ENCODE data around the gene ZSWIM4.
"Not testable (repeated sequence)": the region's sequence is repeated elsewhere in the genome, so short reads cannot be mapped to it uniquely, and the experiment has no call there.

Gene ZSWIM4

DNA sequence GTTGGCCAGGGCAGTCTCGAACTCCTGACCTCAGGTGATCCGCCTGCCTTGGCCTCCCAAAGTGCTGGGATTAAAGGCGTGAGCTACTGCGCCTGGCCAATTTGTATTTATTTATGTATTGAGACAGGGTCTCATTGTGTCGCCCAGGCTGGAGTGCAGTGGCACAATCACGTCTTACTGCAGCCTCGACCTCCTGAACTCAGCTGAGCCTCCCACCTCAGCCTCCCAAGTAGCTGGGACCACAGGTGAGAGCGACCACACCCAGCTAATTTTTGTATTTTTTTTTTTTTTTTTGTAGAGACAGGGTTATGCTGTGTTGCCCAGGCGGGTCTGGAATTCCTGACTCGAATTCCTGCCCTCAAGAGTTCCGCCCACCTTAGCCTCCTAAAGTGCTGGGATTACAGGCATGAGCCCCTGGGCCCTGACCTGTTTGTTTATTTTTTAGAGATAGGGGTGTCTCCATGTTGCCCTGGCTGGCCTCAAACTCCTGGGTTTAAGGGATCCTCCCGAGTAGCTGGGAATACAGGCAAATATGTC lies 57.0 kb downstream of the ZSWIM4 start:
- not testable (repeated sequence) for DNase-seq

DNA sequence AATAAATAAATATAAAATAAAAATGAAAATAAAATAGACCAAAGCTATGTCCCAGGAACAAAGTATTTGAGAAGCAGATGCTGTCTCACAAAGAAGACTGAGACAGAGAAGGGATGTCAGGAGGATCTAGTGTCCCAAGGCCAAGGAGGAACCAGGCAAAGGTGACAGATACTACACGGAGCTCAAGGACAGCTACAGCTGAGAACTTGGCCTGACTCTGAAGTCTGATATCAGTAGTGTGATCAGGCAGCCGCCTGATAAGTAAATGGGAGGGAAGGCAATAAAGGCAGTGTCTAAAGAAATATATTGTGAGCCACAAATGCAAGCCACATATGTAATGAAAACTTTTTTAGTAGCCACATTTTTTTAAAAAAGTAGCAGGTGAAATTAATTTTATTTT lies 61.3 kb downstream of the ZSWIM4 start:
- DNase-seq = no peak

DNA sequence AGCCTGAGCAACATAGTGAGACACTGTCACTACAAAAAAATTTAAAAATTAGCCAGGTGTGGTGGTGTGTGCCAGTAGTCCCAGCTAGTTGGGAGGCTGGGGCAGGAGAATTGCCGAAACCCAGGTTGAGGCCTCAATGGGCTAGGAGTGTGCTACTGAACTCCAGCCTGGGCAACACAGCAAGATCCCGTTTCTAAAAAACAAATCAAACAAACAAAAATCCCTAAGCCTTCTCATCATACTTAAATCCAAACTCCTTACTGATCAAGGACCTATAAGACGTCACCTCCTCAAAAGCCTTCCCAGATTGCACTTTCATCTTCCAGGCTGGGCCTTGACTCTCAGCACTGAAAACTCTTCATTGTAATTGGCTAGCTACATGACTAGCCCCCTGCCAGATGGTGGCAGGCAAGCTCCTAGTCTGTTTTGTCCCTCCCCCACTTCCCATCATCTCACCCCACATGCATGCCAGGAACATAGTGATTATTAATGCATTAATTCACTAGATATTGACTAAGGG lies 64.2 kb downstream of the ZSWIM4 start:
- DNase-seq = no peak

DNA sequence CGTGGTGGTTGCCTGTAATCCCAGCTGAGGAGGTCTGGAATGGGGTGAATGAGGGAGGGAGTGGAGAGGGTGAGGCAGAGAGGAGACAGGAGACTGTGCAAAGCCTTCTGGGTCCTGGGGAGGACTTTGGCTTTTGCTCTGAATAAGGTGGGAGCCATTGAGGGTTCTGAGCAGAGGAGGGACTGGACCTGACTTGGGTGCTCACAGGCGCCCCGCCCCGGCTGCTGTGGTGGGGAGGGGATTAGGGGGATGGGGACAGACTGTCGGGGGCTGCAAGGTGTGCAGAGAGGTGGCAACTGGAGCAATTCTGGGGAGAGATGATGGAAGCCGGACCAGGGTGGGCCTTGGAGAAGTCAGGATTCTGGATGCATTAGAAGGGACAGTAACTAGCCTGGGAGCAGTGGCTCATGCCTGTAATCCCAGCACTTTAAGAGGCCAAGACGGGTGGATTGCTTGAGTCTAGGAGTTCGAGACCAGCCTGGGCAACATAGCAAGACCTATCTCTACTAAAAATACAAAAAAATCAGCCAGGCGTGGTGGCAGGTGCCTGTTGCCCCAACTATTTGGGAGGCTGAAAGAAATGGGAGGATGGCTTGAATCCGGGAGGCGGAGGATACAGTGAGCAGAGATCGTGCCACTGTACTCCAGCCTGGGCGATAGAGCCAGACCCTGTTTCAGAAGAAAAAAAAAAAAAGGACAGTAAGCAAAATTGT lies 65.6 kb downstream of the ZSWIM4 start:
- DNase-seq = no peak

DNA sequence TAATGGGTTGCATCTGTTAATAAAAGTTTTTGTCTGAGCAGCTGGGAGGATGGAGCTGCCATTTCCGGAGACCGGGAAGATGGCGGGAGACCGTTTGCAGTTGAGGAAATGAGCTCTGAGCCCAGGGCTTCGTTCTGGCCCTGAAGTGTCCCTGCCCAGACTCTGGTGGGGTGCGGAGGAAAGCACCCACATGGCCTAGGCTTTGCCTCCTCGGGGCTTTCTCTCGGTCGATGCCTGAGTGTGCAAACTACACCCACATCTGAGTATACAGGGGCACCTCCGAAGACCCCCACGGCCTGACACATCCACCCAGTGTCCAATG lies 66.1 kb downstream of the ZSWIM4 start:
- no peak for DNase-seq

DNA sequence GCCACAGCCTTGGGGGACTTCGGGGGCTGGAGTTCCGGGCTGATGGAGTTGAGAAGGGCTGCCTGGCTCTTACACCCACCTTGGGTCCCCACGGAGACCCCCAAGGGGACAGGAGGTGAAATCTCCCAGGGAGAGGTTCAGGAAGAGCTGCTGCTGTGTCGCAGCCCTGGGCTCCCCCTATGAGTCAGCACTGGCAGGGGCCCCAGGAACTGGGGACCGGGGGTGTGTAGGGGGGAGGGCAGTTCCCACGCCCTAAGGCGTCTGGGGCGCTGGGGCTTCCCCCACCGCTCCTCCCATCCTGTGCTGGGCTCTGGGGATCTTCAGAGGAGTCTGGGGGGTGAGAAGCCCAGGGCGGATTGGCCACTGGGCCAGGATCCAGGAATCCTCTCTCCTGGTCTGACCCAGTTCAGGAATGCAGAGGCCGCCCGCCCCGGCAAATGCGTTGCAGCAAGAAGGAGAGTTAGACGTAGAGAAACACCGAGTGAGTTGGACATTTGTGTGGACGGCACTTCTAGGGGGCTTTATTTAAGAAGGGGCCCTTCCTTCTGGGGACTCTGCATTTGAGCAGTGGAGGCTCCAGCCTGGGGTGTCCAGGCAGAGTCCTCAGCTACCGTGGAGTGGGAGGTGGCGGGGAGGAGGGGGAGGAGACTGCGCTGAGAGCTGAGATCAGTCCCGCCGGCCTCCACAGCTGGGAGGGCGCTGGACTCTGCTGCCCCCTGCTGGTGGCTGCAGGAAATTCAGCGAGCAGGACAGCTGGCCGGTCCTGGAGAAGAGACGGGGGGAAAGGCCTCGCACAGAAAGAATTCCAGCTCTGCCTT lies 66.7 kb downstream of the ZSWIM4 start:
- DNase-seq = peak; percentile 90

DNA sequence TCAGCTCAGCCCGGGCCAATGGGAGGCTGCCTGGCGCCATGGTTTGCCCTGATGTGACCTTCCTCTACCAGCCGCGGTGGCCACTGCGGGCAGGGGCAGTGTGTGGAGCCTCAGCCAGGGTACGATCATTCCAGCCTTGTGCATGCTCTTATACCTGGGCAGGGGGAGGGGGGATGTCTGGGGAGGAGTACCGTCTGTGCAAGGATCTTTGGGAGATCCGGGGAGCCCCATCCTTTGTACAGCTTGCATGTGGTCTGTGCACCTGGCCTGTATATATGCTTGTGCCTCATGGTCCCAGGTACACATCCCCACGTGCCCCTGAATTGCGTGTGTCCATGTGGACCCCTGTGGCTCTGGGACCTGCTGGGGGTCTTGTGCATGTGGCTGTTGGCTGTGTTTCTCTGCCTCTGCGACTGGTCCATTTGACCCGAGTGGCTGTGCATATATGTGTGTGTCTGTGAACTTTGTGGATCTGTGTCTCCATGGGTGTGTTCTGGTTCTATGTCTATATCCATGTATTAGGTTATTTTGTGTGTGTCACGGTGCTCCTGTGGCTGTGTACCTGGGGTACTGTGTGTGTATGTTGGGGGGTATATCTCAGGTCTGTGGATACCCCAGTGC lies 68.9 kb downstream of the ZSWIM4 start:
- no peak for DNase-seq

DNA sequence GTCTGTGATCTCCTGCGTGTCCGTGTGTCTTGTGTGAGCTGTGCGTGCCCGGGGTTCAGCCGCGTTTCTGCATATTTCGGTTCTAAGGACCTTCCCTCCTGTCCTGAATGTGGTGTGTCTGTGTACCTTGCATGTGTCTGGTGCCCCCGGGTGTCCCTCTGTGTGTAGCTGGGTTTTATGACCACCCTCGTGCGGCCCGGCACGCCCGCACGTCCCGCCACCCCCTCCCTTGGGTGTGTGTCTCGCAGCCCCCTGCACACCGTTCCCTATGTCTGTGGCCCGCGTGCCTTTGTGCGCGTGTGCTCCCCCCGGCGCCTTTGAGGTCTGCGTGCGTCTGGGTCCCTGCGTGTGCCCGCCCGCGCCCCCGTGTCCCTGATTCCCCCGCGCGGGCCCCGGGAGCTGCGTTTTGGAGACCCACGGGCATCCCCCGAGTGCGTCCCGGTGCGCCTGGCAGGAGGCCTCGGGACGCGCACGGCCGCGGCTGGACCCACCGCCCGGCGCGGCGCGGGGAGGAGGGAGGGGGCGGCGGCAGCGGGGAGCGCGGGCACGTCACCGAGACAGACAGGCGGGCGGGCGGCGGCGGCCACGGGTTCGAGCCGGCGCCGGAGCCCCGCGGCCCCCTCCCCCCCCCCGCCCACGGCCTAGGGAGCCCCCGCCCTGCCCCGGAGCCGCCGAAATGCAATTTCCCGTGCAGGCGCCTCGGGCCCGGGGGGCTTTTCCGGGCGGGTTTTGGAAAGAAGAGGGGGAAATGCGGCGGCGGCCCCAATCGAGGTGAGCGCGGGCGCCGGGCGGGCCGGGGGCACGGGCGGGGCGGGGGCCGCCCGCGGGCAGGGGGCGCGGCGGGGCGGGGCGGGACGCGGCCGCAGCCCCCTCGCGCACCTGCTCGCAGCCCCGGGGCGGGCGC lies 69.7 kb downstream of the ZSWIM4 start:
- DNase-seq = no peak

DNA sequence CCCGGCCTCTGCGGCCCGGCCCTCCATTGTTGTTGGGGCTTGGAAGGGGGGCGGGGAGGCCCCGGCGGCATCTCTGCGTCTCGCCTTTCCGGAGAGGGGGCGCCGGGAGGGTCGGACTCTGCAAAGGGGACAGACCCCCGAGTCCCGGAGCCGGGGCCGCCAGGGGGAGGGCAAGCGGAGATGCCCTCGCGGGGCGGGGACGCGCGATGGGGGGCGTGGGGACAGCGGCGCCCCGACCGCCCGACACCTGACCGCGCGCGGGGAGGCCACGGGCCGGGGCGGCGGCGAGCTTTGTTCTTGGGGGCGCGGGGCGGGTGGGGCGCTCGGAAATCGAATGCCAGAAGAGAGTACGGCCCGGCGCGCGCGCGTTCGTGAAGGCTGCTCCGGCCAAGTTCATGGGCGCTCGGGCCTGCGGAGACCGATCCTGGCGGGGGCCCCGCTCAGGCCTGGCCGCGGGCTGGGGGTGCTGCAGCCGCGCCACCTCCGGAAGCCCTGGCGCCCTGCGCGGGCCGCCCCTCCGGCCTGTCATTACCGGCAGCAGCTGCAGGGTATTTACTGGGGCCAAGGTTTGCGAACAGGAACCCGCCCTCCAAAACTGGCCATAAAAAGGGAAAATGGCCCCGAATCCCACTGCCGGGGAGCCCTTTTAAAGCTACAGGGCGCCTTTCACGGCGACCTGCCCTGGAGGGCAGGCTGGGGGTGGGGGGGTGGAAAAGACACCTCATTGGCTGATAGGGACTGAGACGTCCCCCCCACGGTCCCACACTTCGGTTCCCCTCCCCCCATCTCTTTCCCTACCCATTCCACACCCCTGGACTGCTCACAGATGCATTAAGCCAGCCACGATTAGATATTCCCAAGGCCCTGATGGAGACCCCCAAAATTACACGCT lies 70.6 kb downstream of the ZSWIM4 start:
- no peak for DNase-seq

DNA sequence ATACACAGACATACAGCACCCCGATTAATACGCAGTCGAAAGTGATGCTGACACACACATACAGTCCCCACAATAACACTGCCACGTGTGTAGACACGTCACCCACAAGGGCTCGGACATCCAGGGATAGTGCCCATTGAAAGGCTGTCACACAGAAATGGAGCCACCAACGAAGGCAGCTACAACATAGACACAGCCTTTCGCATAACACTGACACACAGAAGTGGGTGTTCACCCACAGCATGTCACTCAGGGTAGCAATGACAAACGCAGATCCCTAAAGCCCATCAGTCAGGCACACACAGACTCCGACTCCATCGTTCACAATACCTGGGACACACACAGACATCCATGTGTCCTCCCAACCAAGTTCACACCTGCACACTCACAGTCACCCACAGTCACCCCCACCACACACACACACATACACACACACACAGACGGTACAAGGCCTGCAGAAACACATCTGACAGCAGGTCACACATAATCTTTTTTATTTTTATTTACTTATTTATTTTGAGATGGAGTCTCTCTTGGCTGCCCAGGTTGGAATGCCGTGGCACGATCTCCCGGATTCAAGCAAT lies 71.3 kb downstream of the ZSWIM4 start:
- DNase-seq = no peak

DNA sequence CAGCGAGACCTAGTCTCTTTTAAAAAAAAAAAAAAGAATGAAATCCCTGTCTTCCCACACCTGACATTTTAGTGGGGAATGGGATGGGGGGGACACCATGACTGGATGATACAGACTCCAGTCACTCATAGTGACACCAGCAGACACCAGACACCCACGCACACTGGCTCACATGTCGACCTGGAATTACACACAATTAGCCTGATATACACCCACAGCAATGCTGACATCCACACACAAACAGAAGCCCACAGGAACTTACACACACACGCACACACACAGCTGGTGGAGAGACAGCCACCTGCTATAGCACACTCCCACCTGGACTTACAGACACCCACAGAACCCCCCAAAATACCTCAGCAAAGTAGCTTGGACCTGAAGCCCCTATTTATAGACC lies 73.4 kb downstream of the ZSWIM4 start:
- no peak for DNase-seq

DNA sequence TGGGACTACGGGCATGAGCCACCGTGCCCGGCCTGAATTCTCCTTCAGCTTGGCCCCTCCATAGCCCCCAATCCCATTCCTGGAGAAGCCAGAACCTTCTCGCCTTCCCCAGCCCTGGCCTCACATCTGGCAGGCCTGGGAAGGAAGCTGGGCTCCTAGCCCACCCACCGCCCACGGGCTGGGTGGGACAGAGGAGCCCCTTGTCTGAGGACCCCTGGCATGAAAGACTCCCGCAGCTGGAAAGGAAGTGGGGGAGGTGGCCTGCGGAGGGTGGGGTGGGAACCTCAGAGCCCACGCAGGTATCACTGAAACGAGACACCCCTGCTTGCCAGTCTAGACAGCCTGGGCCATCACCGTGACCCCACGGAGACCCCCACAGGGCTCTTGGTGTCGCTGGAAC lies 74.0 kb downstream of the ZSWIM4 start:
- no peak for DNase-seq

DNA sequence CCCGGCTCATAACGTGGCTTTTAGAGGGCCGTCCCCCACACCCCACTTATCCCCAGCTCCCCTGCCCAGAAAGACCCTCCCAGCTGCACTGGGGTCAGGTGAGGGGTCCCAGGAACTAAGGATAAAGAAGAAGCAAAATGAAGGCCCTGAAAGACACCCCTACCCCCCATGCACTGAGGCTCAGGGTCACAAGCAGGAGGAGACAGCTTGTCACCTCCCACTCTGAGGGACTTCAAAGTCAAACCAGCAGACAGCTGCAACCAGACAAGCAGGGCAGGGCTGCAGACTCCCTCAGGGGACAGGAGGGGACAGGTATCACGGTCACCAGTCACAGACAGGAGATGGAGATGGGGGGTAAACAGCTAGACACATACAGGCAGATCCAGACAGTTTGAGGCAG lies 75.6 kb downstream of the ZSWIM4 start:
- no peak for DNase-seq

DNA sequence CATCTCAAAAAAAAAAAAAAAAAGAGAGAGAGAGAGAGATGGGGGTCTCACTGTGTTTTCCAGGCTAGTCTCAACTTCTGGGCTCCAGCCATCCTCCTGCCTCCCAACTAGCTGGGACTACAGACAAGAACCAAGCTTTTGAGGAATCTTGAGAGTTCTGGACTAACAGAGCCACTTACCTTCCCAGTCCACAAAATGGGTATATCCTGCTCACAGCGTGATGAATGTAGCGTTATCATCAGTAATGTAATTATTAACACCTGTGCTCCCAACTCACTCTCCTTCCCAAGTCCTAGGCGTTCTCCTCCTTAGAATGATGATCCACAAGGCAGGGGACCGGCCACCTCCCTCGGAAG lies 77.1 kb downstream of the ZSWIM4 start:
- DNase-seq = no peak

DNA sequence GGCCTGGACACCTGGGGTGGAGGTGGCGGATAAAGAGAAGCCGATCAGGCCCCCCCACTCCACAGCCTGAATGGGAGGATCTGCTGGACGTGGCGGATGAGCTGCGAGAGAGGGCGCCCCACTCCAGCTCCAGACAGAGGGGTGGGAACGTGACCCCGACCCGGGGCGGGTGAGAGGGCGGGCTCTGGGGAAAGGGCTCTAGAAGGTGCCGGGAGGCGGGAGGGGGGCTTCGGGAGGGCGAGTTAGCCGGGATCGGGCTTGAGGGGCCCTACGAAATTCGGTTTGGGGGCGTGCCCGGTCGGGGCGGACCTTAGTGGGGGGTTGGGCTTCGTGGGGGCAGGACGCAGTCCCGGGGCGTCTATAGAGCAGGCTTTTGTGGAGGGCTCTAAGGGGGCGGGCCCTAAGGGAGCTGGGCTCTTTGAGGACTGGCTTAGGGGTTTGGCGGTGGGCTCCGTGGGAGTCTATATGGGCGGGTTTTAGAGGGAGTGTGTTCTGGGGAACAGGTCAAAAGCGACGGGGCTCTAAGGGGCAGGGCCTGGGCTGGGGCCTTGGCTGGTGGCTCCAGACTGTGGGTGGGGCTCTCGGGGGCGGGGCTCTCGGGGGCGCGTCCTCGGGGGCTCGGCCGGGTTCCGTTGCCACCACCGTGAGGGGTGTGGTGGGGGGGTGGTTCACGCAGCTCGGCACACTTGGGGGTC lies 77.6 kb downstream of the ZSWIM4 start:
- no peak for DNase-seq

DNA sequence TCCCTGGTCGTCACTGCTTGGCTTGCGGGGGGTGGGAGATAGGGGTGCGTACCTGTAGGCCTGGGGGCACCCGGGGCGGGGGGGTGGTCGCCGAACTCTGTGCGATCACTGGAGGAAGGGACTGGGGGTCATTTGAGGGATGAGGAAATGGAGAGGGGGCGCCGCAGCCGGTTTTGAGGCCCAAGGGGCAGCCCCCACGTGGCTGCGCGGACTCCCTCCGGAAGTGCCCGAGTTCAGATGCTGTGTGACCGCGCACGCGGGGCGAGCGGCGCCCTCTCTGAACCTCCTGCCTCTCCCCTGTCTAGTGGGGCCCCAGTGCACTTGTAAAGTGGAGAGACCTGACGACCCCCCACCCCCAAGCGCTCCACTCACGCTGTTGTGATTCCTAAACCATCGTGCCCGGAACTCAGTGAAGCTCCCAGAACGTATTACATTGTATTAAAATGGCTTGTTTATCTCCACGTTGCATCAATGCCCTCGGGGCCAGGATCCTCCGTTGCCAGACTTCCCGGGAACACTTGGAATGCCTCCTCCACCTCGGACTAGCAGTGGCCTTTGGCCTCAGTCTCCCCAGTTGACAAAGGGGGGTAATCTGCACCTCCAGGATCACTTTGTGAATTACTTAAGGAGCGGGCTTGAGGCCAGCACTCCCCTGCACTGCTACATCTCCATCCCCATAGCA lies 78.7 kb downstream of the ZSWIM4 start:
- no peak for DNase-seq

DNA sequence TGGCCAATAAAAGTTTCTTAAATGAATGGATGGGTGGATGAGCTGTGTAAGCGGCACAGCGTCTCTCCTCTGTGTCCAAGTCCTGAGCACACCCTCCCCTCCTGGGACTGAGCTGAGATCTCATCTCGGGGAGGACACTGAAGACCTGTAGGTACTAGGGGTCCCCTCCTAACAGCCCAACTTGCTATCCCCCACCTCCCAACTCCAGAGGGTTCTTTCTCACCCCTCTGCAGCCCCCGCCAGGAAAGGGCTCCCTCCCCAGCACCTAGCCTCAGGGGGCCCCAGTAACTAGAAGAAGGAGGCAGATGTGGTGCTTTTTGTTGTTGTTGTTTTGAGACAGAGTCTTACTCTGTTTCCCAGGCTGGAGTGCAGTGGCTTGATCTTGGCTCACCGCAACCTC lies 80.6 kb downstream of the ZSWIM4 start:
- no peak for DNase-seq

DNA sequence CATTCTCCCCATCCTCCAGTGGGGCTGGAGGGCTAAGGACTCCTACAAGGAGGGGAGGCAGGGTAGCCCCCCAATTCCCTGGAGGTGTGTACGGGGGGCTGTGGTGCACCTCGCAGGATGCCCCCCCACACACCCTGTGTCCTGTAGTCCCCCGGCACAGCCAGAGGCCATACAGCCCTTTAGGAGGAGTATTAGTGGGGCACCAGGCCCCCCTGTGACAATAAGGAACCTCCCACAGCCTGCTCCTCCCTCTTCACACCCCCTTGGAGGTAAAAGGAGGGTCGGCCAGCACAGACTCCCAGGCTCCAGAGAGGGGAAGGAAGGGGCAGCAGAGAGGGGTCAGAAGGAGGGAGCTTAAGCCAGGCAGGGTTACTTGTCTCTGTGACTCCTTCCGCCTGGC lies 81.6 kb downstream of the ZSWIM4 start, which contains the start of gene NANOS3:
TSS of gene NANOS3 (plus strand) at position 301 of the 400 bp plus-strand sequence. CDS start 115 bp downstream, outside the sequence.
- no peak for DNase-seq

DNA sequence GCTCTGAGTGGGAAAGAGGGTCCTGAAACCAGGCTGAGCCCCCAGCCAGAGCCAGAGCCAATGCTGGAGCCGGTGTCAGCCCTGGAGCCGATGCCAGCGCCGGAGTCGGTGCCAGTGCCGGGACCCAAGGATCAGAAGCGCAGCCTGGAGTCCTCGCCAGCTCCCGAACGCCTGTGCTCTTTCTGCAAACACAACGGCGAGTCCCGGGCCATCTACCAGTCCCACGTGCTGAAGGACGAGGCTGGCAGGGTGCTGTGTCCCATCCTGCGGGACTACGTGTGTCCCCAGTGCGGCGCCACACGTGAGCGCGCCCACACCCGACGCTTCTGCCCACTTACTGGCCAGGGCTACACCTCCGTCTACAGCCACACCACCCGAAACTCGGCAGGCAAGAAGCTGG lies 82.1 kb downstream of the ZSWIM4 start:
- no peak for DNase-seq
